ENCODE results near the gene PLEKHA4. TPM values are rescaled to one million over a fixed set of nuclear protein-coding genes. Genes with fewer than 3 reads are reported as not detected.

PLEKHA4 gene
- total and polyA plus RNA-seq, 9 of the 15 experiments (the other 6 are each of a cell fraction or from before 2014, with no cell fraction given), result 0.07 to 30.8 (median 11.4) TPM

- no peak for TF ChIP-seq ZFP36 (IDR thresholded peaks at IDR 0.05; ENCODE audit: low read depth, low read length, partially characterized antibody)
- TF ChIP-seq ZNF253 (CRISPR knock-in tag; conservative IDR thresholded peaks at IDR 0.05), result no peak
- no peak for TF ChIP-seq KDM2B (CRISPR knock-in tag; IDR thresholded peaks at IDR 0.05)
- no peak for TF ChIP-seq PREB (CRISPR knock-in tag; IDR thresholded peaks at IDR 0.05)
- no peak for TF ChIP-seq U2AF1 (optimal IDR thresholded peaks at IDR 0.05; ENCODE audit: low read depth, low read length)
- no peak for TF ChIP-seq POU5F1 (IDR thresholded peaks at IDR 0.05; ENCODE audit: borderline replicate concordance, low read depth, low read length, partially characterized antibody)
- TF ChIP-seq KAT7 (CRISPR knock-in tag; IDR thresholded peaks at IDR 0.05; ENCODE audit: borderline replicate concordance), result no peak
- TF ChIP-seq BCL6 (CRISPR knock-in tag; IDR thresholded peaks at IDR 0.05), result no peak
- peak; percentile 97 for TF ChIP-seq TFAP4 (CRISPR knock-in tag; IDR thresholded peaks at IDR 0.05; ENCODE audit: borderline replicate concordance)
- TF ChIP-seq SMC3 (conservative IDR thresholded peaks at IDR 0.05; ENCODE audit: insufficient read depth, low read depth, low read length), result no peak
- no peak for TF ChIP-seq DDX20 (tag; IDR thresholded peaks at IDR 0.05; ENCODE audit: low read depth)
- TF ChIP-seq RREB1 (CRISPR knock-in tag; IDR thresholded peaks at IDR 0.05), result no peak
- TF ChIP-seq HDAC6 (IDR thresholded peaks at IDR 0.05; ENCODE audit: low read depth, low read length), result no peak
- TF ChIP-seq MED1 (CRISPR knock-in tag; IDR thresholded peaks at IDR 0.05; ENCODE audit: borderline replicate concordance), result no peak
- TF ChIP-seq ELK1 (CRISPR knock-in tag; IDR thresholded peaks at IDR 0.05), result no peak
These were observed 56.1 kb downstream of the PLEKHA4 start (continued) for GRCh38 chr19:48812094-48812929.
